Adrenal gland (tissue), 5 donors: ENCODE data around the gene PNPLA5.

Experiments used
- POLR2A ChIP-seq, 2 donors: fragments of 450-650 bp; IDR thresholded peaks; one replicate each; pipeline ENCODE4 v1.6.1; 2017; ENCODE audit warnings: antibody characterized with exemption in 2 of 2, mild to moderate bottlenecking in 2 of 2, moderate library complexity in 1 of 2
- TF ChIP-seq, protein P1 (sequence below), 6 experiments: fragments of 450-650 bp in 4 of 6; fragments of 200-600 bp in 2 of 6; sonication (generic) in 1 of 6; IDR thresholded peaks; 1 replicate in 5 of 6; 2 replicates in 1 of 6; pipeline versions ENCODE4 v1.5.1 to v1.8.0; 2016 to 2021; ENCODE audit warnings: antibody characterized with exemption in 6 of 6, mild to moderate bottlenecking in 2 of 6, moderate library complexity in 1 of 6
- donor health status: DM: no; HTN: no; CAD: no.

DNA sequence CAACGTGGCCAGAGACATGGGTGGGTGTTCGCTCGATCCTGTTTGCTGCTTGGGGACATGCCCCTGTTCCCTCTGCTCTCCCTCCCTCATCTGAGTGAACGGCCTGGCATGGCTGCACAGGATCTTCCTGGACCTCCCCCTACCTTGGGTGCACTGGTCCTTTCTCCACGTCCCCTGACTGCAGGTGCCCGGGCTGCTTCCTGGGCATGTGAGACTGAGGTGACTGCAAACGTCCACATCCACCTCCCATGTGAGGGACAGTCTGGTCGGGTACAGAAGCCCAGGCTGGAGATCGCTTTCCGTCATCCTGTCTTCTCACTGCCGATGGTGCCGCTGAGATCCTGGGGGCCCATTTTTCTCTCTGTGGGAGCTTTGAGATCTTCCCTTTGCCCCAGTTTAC, 41.3 kb downstream of the PNPLA5 start:
- TF ChIP-seq, protein P1, sequence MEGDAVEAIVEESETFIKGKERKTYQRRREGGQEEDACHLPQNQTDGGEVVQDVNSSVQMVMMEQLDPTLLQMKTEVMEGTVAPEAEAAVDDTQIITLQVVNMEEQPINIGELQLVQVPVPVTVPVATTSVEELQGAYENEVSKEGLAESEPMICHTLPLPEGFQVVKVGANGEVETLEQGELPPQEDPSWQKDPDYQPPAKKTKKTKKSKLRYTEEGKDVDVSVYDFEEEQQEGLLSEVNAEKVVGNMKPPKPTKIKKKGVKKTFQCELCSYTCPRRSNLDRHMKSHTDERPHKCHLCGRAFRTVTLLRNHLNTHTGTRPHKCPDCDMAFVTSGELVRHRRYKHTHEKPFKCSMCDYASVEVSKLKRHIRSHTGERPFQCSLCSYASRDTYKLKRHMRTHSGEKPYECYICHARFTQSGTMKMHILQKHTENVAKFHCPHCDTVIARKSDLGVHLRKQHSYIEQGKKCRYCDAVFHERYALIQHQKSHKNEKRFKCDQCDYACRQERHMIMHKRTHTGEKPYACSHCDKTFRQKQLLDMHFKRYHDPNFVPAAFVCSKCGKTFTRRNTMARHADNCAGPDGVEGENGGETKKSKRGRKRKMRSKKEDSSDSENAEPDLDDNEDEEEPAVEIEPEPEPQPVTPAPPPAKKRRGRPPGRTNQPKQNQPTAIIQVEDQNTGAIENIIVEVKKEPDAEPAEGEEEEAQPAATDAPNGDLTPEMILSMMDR (IDR thresholded peaks at IDR 0.05): no peak
- TF ChIP-seq POLR2A (IDR thresholded peaks at IDR 0.05): no peak
